HG03159 (cell line): ENCODE data around the gene CHST3.
"Not testable (repeated sequence)": the region's sequence is repeated elsewhere in the genome, so short reads cannot be mapped to it uniquely, and the experiment has no call there.

ENCODE experiments used
- ATAC-seq: cut with Tn5 transposase; IDR thresholded peaks from one replicate; pipeline ENCODE4 v1.9.1; 2021; ENCODE audit warnings: mild to moderate bottlenecking, moderate library complexity; ENCODE audit not compliant: unreplicated experiment

The CHST3 gene

GRCh38 chr10:71964098-71964742, at the start of gene CHST3:
CHST3 (plus strand) TSS chr10:71964395; CDS start chr10:72005843, 41,448 bp downstream.
- no peak for ATAC-seq

- ATAC-seq, result no peak
Measured at GRCh38 chr10:71916827-71917226, 47.4 kb upstream of the CHST3 start.

GRCh38 chr10:71918992-71919391, 45.2 kb upstream of the CHST3 start:
- no peak for ATAC-seq

GRCh38 chr10:71919956-71920539, 44.1 kb upstream of the CHST3 start:
- ATAC-seq, result not testable (repeated sequence)

GRCh38 chr10:71920540-71921323, 43.5 kb upstream of the CHST3 start:
- no peak for ATAC-seq

- ATAC-seq, result no peak
Measured at GRCh38 chr10:71921324-71922027, 42.7 kb upstream of the CHST3 start.

GRCh38 chr10:71923138-71923692, 41.0 kb upstream of the CHST3 start:
- ATAC-seq, result no peak

- ATAC-seq, result no peak
Measured at GRCh38 chr10:71924771-71925170, 39.4 kb upstream of the CHST3 start.

- no peak for ATAC-seq
Measured at GRCh38 chr10:71927159-71927558, 37.0 kb upstream of the CHST3 start.

- ATAC-seq, result no peak
Measured at GRCh38 chr10:71927776-71928592, 36.2 kb upstream of the CHST3 start.

- ATAC-seq, result no peak
Measured at GRCh38 chr10:71931295-71931694, 32.9 kb upstream of the CHST3 start.

GRCh38 chr10:71933651-71934050, 30.5 kb upstream of the CHST3 start:
- ATAC-seq, result no peak

- ATAC-seq, result no peak
Measured at GRCh38 chr10:71938211-71938610, 26.0 kb upstream of the CHST3 start.

- ATAC-seq, result no peak
Measured at GRCh38 chr10:71939304-71939703, 24.9 kb upstream of the CHST3 start.

- no peak for ATAC-seq
Measured at GRCh38 chr10:71939861-71940474, 24.2 kb upstream of the CHST3 start.

- no peak for ATAC-seq
Measured at GRCh38 chr10:71940752-71941151, 23.4 kb upstream of the CHST3 start.

- no peak for ATAC-seq
Measured at GRCh38 chr10:71941318-71941717, 22.9 kb upstream of the CHST3 start.

- no peak for ATAC-seq
Measured at GRCh38 chr10:71945819-71946474, 18.2 kb upstream of the CHST3 start.

- ATAC-seq, result no peak
Measured at GRCh38 chr10:71946700-71947099, 17.5 kb upstream of the CHST3 start.
